HG02588 (cell line): ENCODE results near the gene PALLD.
"Not testable (repeated sequence)": the region's sequence is repeated elsewhere in the genome, so short reads cannot be mapped to it uniquely, and the experiment has no call there.

ENCODE experiments used
- ATAC-seq: cut with Tn5 transposase; IDR thresholded peaks from one replicate; pipeline ENCODE4 v1.9.1; 2021; ENCODE audit warnings: mild to moderate bottlenecking, moderate library complexity; ENCODE audit not compliant: unreplicated experiment

The PALLD gene

GRCh38 chr4:168917138-168917779, 420.4 kb downstream of the PALLD start:
- ATAC-seq, result no peak

- no peak for ATAC-seq
Observed at GRCh38 chr4:168919706-168920324, 423.0 kb downstream of the PALLD start.

- ATAC-seq, result no peak
Observed at GRCh38 chr4:168920441-168921065, 423.7 kb downstream of the PALLD start.

- peak; percentile 76 for ATAC-seq
Observed at GRCh38 chr4:168923526-168924194, 426.8 kb downstream of the PALLD start.

GRCh38 chr4:168924667-168925066, 427.8 kb downstream of the PALLD start:
- ATAC-seq, result no peak

GRCh38 chr4:168925789-168926490, 429.1 kb downstream of the PALLD start:
- ATAC-seq, result no peak

- no peak for ATAC-seq
Observed at GRCh38 chr4:168928346-168928745, 431.5 kb downstream of the PALLD start.

GRCh38 chr4:168928875-168929274, 432.0 kb downstream of the PALLD start:
- no peak for ATAC-seq

- no peak for ATAC-seq
Observed at GRCh38 chr4:168930413-168931196, 433.8 kb downstream of the PALLD start.

- ATAC-seq, result no peak
Observed at GRCh38 chr4:168931215-168931650, 434.4 kb downstream of the PALLD start.

GRCh38 chr4:168932138-168932537, 435.3 kb downstream of the PALLD start:
- ATAC-seq, result no peak

- ATAC-seq, result no peak
Observed at GRCh38 chr4:168933423-168933822, 436.6 kb downstream of the PALLD start.

GRCh38 chr4:168937473-168937872, 440.6 kb downstream of the PALLD start:
- ATAC-seq, result not testable (repeated sequence)

- no peak for ATAC-seq
Observed at GRCh38 chr4:168942985-168943384, 446.1 kb downstream of the PALLD start.

- no peak for ATAC-seq
Observed at GRCh38 chr4:168945291-168945690, 448.4 kb downstream of the PALLD start.

GRCh38 chr4:168952821-168953246, 456.0 kb downstream of the PALLD start:
- not testable (repeated sequence) for ATAC-seq

GRCh38 chr4:168955674-168956073, 458.8 kb downstream of the PALLD start:
- ATAC-seq, result no peak

GRCh38 chr4:168960716-168961115, 463.9 kb downstream of the PALLD start:
- ATAC-seq, result no peak

GRCh38 chr4:168972596-168972995, 475.7 kb downstream of the PALLD start:
- ATAC-seq, result no peak
